HG02852 (cell line): Measurements from ENCODE around the gene GNA15.

ENCODE experiments used
- ATAC-seq: cut with Tn5 transposase; IDR thresholded peaks from one replicate; pipeline ENCODE4 v1.9.1; 2021; ENCODE audit warnings: mild to moderate bottlenecking, moderate library complexity; ENCODE audit not compliant: unreplicated experiment

GNA15 gene

DNA sequence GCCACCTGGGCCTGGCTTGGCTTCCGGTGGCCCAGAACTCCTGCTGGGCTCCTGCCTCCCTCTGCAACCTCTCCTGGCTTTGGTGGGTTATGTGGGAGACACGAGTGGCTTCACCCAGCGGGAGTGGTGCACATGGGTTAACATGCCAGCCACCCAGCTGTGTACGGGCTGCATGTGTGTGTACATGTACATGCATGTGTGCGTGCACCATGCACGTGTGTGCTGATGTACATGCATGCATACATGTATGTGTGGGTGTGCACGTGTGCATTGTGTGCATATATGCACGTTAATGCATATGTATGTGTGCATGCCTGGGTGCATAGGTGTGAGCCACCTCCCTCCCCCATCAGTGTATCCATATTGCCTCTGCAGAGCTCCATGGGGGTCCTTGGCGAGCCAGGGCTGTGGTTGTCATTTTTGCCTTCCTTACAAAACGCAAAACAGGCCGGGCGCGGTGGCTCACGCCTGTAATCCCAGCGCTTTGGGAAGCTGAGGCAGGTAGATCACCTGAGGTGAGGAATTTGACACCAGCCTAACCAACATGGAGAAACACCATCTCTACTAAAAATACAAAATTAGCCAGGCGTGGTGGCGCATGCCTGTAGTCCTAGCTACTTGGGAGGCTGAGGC, 29.2 kb upstream of the GNA15 start:
- ATAC-seq: no peak

DNA sequence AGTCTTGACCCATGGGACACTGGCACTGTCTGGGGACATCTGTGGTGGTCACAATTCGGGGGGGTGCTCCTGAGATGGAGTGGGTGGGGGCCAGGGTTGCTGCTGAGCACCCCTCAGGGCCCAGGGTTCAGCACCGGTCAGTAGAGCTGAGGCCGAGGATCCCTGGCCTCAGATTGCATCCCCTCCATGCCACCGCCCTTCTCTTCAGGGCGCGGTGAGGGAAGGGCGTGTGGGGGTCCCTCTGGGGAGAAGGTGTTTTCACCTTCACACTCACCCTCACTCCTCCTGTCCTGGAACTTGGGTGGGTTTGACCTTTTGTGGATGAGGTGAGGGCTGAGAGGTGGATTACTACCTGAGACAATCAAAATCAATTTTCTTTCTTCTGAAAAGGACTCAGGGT, 28.2 kb upstream of the GNA15 start:
- no peak for ATAC-seq

DNA sequence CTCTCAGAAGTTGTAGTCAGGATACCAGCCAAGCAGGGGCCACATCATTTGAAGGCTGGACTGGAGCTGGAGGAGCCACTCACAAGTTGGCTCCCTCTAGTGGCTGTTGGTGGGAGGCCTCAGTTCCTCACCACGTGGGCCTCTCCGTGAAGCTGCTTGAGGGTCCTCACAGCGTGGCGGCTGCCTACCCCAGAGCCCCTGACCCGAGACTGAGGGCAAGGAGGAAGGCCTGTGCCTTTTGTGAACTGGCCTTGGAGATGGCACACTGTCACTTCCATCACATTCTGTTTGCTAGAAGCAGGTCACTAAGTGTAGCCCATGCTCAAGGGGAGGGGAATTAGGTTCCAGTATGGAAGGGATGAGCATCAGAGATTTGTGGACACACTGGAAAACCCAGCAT, 27.1 kb upstream of the GNA15 start:
- no peak for ATAC-seq

DNA sequence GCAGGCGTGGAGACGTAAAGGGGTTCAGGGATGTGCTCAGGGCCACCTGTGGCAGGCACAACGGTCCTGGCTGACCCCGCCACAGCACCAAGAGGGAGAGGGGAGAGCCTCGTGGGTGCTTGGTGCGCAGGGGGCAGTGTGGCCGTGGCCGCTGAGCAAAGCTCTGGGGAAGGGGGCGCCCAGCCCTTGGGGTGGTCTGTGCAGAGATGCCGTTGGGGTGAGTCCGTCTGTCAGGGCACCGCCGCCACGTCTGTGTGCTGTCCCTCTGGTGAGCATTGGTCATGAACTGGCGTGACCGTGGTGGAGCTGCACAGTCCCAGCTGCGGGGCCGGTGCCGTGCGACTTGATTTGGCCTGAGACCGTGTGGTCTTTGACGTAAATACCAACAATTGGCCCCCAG, 26.3 kb upstream of the GNA15 start:
- ATAC-seq: no peak

DNA sequence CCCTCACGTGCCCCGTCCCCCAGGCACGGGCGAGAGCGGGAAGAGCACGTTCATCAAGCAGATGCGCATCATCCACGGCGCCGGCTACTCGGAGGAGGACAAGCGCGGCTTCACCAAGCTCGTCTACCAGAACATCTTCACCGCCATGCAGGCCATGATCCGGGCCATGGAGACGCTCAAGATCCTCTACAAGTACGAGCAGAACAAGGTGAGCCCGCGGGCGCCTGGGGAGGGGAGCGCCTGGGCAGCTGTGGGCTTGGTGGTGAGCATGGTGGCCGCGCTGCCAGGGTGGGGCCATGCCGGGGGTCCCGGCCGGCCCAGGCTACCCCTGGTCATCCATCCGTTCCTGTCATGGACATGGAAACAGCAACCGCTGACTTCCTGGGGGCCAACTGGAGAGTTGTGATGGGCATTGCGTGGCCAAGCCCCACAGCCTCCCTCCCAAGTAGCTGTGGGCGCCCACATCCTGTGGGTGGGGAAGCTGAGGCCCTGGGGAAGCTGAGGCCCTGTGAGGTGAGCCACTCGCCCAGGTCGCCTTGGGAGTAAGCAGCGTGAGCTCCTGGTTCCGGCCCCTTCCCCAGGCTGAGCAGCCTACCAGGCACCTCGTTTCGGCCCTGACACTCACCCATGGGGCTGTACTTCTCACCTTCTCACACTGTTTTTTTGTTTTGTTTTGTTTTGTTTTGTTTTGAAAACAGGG, 25.6 kb upstream of the GNA15 start:
- no peak for ATAC-seq

DNA sequence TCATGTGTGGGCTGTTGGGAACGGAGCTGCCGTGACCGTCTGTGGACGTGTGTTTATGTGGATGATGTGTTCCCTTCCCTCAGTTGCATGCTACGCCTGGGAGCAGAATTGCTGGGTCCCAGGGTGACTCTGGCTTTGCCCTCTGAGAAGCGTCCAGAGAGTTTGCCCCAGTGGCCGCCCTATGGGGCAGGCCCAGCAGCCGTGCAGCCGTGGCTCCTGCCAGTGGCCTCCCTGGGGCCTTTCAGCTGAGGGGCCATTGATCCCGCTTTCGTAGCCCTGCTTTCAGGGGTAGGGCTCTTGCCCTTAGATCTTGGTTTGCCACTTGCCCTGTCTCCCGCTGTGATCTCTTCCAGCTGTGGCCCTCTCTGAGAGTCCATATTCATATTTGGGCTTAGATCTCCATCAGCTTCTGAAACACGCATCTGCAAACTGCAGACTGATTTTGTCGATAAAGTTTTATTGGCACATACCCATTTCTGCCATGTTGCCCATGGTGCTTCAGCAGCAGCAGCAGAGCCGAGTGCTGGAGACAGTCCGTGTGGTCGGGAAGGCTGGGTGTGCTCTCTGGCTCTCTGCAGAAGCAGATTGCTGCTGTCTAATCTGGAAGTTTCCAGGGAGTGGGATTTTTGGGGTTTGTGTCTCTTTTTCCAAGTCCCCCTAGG, 24.1 kb upstream of the GNA15 start:
- no peak for ATAC-seq

DNA sequence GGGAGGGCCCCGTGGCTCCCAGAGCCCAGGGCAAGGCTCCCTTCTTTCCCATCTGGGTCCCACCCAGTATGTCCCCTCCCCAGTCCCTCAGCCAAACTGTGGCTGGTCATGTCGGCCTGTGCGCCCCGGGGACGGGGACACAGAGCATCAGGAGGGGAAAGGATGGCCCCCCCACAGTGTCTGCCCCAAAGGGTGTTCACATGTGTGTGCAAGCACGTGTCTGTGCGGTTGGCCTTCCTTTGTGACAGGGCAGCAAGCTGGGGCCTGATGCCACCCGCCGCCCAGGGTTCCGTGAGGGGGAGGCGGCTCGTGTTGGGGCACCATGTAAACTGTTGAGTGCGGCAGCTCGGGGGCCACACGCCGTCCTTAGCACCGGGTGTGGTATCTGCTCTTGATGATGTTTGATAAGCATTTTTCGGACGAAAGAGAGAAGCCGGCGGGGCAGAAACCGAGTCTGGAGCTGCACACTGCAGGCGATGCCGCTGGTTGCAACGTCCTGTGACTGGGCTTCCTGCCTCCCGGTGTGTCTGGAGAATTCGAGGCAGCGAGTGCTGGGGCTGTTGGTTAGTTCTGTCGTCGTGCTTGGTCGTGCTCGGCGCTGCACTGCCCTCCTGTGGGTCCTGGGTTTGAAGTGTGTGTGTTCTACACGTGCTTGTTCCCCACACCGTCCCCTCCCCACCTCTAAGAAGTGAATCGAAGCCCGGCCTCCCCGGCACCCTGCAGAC, 23.3 kb upstream of the GNA15 start:
- no peak for ATAC-seq

DNA sequence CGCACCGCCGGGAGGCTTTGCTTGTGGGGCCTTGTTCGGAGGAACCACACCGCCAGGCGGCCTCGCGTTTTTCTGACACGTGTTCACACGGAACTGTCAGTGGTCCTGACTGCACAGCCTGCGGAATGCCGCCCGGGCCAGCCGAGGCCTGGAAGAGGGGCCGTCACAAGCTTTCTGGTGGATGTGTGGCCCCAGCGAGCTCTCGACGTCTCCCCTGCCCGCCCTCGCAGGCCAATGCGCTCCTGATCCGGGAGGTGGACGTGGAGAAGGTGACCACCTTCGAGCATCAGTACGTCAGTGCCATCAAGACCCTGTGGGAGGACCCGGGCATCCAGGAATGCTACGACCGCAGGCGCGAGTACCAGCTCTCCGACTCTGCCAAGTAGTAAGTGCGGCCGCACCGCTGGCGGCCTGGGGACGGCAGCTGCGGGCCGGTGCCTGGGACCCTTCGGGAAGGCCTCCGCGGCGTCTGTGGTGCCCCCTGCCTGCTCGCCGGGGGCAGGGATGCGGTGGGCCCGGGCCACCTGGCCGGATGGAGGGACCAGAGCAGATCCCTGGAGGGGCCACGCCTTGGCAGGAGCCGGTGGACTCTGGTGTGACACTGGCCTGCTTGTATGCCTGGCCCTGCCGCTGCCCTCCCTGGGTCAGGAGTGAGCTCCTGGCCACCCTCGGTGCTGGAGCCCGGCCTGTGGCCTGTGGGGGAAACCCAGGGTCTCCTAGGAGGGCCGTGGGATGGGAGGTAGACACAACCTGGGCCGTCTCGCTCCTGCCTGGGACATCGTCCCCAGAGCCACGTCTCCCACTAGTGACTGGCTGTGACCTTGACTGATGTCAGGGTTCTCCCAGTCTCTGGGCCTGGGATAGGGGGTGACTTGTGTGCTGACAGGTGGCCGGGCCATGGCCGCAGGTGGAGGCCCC, 22.5 kb upstream of the GNA15 start:
- no peak for ATAC-seq

DNA sequence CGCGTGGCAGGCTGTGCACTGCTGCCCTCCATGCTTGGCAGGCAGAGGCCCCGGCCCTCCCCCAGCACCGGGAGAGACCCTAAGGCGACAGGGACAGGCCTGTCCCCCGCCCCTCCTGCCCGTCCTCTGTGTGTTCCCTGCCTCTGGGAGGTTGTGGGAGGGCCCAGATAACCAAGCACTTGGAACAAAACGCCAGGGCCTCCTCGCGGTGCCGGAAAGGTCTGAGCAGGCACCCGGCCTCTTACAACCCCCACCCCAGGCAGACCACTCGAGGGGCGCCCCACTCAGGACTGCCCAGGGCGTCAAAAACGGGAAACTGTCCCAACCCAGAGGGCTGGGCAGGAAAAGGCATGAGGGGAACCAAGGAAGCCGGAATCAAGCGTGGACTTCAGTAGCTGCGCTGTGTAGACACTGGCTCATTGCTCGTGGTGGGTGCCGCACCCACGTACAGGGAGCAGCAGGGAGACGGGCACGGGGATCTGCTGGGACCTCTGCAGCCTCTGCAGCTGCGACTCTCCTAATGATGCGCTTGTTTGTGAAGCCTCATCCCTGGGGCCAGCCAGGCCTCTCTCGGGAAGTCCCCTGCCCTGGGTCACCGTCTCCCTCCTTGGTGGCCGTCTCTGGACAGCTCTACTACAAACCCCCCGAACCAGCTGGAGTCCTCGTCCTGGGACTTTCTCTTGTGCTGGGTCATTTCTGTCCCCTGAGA, 21.7 kb upstream of the GNA15 start:
- ATAC-seq: no peak

DNA sequence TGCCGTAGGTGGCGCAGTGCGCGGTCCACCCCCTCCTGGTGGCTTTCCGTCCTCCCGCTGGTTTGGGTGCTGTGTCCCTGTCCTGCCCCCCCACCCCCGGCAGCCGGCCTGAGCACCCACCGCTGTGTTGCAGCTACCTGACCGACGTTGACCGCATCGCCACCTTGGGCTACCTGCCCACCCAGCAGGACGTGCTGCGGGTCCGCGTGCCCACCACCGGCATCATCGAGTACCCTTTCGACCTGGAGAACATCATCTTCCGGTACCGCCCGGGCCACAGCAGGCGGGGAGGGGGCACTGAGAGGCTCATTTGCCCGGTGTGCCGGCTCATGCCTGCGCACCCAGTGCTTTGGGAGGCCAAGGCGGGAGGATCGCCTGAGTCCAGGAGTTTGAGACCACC, 21.0 kb upstream of the GNA15 start:
- no peak for ATAC-seq

DNA sequence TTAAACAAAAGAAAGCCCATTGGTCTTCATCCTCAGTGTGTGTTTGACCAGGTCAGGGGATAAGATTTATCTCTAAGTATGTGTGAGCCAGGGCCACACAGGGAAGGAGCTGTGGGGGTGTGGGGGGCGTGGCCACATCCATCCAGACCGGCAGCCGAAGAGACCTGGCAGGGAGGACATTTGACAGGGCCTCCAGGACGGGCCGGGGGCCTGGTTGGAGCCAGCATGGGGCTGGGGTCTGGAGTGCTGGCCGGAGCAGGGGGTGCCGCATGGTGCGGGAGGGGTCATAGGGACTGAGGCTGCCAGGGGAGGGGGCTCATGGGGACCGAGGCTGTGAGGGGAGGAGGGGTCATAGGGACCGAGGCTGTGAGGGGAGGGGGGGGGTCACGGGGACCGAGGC, 20.4 kb upstream of the GNA15 start:
- ATAC-seq: no peak

DNA sequence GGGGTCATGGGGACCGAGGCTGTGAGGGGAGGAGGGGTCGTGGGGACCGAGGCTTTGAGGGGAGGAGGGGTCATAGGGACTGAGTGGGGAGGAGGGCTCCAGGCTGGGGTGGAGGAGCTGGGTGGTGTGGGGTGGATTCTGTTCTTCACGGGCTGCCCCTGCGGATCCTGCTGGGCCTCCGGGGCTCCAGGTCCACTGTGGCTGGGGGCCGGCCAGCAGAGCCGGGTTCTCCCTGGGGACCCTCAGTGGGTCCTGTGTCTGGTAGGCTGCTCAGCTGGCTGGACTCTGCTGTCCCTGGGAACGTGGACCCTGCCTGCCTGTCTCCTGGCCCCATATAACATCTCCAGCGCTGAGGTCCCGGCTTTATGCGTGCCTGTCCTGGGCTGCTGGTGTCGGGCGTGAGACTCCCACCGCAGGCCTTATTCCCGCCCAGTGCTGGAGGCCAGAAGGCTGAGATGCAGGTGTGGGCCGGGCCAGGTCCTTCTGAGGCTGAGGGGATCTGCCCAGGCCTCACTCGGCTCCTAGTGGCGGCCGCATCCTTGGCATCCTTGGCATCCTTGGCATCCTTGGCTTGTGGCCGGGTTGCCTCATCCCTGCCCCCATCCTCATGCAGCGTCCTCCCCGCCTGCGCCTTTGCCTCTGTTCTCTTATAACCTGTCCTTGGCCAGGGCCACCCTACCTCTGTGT, 19.8 kb upstream of the GNA15 start:
- ATAC-seq: no peak

DNA sequence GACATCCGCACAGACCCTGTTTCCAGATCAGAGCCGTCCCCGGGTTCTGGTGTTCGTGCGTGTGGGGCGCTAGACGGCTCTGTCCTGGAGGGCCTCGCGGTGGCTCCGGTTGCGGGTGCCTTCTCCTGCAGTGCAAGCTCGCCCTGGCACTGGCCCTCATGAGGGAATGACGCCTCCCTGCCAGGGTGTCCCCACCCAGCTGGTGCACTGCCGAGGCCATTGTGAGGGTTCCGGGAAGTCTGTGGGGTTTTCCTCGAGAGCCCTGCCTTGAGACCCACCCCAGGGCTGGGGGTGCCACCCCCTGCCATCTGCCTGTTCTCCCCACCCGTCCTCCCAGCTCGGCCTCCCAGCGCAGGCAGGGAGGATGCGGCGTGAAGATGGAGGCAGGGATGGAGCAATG, 19.2 kb upstream of the GNA15 start:
- no peak for ATAC-seq

DNA sequence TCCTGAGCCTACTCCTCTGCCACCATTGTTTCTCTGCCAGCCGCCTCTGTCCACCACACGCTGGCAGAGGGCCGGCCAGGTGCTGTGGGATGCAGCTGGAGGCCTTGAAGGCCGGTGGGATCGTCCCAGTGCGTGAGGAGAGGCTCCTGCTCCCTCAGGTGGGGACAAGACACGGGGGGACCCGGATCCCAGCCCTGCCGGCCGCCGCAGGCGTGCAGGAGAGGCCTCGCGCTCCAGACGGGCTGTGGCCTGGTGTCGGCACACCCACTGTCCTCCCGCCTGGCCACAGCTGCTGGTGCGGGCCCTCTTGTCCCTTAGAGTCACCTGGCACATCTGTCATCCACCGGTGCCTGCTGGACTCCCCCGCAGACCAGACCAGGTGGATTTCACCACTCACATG, 18.1 kb upstream of the GNA15 start:
- no peak for ATAC-seq

DNA sequence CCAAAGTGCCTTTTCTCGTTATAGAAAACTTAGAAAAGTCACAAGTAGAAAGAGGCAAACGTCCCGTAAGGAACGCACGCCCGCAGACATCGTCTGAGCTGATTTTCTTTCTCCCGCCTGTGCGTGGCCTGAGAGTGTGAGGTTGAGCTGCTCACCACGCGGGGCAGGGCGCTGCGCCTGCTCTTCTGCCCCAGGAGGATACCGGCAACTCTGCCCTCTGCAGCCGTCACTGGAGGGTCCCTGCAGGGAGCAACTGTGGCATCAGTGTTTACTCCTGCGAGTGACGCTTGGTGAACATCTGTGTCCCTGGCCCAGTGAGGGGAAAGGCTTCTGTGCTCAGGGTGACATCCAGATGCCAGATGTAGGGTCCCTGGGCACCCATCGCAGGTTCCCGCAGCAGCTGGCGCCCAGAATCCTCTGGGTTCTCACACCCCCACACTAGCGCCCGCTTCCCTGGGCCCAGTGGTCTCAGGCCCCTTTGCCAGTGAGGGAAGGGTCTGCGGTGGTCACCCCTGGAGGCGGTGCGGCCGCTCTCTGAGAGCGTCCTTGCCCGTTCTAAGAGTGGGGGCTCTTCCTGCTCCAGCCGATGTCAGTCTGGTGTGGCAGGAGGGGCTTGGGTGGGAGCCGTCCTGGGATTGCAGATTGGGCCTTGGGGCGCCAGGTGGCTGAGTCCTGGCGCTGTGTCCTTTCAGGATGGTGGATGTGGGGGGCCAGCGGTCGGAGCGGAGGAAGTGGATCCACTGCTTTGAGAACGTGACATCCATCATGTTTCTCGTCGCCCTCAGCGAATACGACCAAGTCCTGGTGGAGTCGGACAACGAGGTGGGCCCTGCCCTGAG, 17.4 kb upstream of the GNA15 start:
- ATAC-seq: no peak

DNA sequence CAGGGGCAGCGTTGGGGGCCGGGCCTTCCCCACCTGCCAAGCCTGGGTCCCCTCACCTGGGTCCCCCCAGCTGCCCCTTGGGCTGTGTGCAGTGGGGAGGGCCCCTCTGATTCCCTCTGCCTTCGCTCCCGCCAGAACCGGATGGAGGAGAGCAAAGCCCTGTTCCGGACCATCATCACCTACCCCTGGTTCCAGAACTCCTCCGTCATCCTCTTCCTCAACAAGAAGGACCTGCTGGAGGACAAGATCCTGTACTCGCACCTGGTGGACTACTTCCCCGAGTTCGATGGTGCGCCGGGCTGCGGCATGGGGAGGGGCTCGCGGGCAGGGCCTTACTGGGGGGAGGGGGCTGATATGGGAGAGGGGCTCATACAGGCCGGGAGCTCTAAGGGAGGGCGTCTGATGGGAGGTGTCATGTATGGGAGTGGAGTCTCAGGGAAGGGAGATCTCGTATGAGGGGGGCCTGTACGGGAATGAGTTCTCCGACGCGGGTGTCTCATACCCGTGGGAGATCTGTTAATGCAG, 16.7 kb upstream of the GNA15 start:
- no peak for ATAC-seq

DNA sequence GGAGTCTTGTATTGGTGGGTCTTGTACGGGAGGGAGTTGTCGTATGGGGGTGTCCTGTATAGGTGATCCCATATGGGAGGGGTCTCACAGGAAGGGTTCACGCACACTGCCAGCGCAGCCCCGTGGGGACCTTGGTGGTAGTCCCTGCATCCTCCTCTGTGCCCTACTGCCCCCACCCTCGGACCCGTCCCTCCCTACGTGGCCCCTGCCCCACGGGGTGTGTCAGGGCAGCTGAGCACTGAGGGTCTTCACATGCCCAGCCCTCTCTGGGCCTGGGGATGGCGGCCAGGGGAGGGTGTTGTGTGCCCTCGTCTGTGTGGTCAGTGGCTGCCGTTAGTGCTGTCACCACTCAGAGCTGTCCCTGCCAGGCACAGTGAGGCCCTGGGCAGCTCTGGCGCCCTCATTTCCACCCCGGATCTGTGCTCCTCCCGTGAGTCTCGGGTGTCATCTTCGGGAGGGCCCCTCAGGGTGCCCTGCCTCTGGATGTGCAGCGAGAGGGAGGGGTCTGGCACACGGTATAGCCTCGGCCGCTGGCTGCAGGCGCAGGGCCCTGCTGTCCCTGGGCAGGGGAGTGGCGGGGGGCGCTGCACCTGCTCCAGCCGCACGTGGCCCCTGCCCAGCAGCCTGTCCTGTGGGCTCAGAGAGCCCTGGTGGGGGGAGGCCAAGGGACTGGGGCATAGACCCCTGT, 16.0 kb upstream of the GNA15 start:
- no peak for ATAC-seq
